Erythroblast (primary cell): ENCODE results near the gene LOXL1.

Source experiments
- GATA1 ChIP-seq: IDR thresholded peaks from 2 replicates; pipeline ENCODE4 v1.6.1; 2011; ENCODE audit warnings: low read depth, mild to moderate bottlenecking, control low read depth, low read length, moderate library complexity
- POLR2A ChIP-seq: IDR thresholded peaks from 2 replicates; pipeline ENCODE4 v1.6.1; 2011; ENCODE audit warnings: mild to moderate bottlenecking, low read length

DNA sequence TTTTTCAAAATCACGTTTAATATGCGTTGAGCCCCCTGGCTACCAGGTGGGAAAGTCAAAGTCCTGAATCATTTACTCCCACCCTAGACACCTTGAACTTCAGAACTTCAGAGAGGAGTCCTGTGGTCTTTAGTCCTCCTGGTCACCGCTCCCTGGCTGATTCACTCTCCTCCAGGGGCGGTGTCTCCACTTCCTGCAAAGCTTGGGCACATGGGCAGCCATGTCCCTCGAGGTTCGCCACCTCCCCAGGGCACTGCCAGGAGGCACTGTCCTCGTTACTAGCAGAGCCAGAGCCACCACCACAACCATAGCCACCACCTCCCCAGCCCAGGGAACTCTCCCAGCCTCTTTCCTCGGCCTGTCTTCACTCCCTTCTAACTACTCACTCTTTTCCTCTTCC is 31.0 kb downstream of the LOXL1 start:
- TF ChIP-seq POLR2A (no peak), GATA1 (no peak)
